Upper lobe of left lung (tissue), 4 donors: ENCODE data around the gene TTC34.

Source experiments
- POLR2A ChIP-seq, 4 donors: fragments of 450-650 bp; IDR thresholded peaks; one replicate each; pipeline ENCODE4 v1.5.1; 2016 to 2017; ENCODE audit warnings: antibody characterized with exemption in 4 of 4, mild to moderate bottlenecking in 2 of 4
- TF ChIP-seq, protein P1 (sequence below), 6 experiments: fragments of 450-650 bp in 4 of 6; fragments of 200-600 bp in 2 of 6; sonication (generic) in 2 of 6; IDR thresholded peaks; one replicate each; pipeline ENCODE4 v1.5.1; 2016 to 2019; ENCODE audit warnings: antibody characterized with exemption in 6 of 6

DNA sequence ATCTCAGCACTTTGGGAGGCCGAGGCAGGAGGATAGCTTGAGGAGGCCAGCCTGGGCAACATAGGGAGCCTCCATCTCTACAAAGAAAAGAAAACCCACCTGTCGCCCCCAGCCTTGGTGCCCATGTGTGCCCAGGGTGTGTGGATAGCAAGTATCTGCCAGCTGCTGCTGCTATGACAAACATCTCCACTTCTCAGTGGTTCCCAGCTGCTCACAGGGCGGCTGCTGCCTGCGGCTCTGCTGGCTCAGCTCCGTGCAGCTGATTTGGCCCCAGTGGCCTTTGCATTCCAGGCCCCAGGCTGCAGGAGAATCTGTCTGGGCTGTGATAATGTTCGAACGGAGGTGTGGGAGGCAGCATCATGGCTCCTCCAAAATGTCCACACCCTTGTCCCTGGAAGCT lies 10.6 kb upstream of the TTC34 start:
- TF ChIP-seq, protein P1, sequence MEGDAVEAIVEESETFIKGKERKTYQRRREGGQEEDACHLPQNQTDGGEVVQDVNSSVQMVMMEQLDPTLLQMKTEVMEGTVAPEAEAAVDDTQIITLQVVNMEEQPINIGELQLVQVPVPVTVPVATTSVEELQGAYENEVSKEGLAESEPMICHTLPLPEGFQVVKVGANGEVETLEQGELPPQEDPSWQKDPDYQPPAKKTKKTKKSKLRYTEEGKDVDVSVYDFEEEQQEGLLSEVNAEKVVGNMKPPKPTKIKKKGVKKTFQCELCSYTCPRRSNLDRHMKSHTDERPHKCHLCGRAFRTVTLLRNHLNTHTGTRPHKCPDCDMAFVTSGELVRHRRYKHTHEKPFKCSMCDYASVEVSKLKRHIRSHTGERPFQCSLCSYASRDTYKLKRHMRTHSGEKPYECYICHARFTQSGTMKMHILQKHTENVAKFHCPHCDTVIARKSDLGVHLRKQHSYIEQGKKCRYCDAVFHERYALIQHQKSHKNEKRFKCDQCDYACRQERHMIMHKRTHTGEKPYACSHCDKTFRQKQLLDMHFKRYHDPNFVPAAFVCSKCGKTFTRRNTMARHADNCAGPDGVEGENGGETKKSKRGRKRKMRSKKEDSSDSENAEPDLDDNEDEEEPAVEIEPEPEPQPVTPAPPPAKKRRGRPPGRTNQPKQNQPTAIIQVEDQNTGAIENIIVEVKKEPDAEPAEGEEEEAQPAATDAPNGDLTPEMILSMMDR (IDR thresholded peaks at IDR 0.05), result no peak
- no peak for TF ChIP-seq POLR2A (IDR thresholded peaks at IDR 0.05)
